Fibroblast of the aortic adventitia (primary cell): Measurements from ENCODE around the gene BCL2L12. TPM values are rescaled to one million over a fixed set of nuclear protein-coding genes. Genes with fewer than 3 reads are reported as not detected.
A peak's percentile ranks its signal among the peaks of the same experiment; 100 is the strongest.
"Not testable (repeated sequence)": the region's sequence is repeated elsewhere in the genome, so short reads cannot be mapped to it uniquely, and the experiment has no call there.

Experiments
- DNase-seq: peaks from one replicate; pipeline ENCODE4 v3.0.0-alpha.2; 2010; ENCODE audit warnings: low read depth
- H3K4me3 ChIP-seq: 2 replicates; pipeline ENCODE4 v1.5.1; 2011; ENCODE audit warnings: low read depth, mild to moderate bottlenecking, control low read depth, low read length, moderate library complexity
- total RNA-seq: library from RNA; depleted of rRNA; stranded (reverse); fragments of >200 nt; gene quantifications from 2 replicates; pipeline ENCODE4 v1.2.3, GENCODE V29; 2012; ENCODE audit warnings: low replicate concordance
- TF ChIP-seq, protein P1 (sequence below): IDR thresholded peaks from 2 replicates; pipeline ENCODE4 v1.5.1; 2011; ENCODE audit warnings: mild to moderate bottlenecking, low read length, control low read depth, inconsistent platforms; ENCODE audit not compliant: insufficient read depth

BCL2L12 gene
- total RNA-seq, 1 donor = 6.1 TPM

- no peak overlapping the region for H3K4me3 ChIP-seq
- TF ChIP-seq, protein P1, sequence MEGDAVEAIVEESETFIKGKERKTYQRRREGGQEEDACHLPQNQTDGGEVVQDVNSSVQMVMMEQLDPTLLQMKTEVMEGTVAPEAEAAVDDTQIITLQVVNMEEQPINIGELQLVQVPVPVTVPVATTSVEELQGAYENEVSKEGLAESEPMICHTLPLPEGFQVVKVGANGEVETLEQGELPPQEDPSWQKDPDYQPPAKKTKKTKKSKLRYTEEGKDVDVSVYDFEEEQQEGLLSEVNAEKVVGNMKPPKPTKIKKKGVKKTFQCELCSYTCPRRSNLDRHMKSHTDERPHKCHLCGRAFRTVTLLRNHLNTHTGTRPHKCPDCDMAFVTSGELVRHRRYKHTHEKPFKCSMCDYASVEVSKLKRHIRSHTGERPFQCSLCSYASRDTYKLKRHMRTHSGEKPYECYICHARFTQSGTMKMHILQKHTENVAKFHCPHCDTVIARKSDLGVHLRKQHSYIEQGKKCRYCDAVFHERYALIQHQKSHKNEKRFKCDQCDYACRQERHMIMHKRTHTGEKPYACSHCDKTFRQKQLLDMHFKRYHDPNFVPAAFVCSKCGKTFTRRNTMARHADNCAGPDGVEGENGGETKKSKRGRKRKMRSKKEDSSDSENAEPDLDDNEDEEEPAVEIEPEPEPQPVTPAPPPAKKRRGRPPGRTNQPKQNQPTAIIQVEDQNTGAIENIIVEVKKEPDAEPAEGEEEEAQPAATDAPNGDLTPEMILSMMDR = no peak
- DNase-seq = no peak
Measured at GRCh38 chr19:49631014-49631588, 34.6 kb upstream of the BCL2L12 start.

DNA sequence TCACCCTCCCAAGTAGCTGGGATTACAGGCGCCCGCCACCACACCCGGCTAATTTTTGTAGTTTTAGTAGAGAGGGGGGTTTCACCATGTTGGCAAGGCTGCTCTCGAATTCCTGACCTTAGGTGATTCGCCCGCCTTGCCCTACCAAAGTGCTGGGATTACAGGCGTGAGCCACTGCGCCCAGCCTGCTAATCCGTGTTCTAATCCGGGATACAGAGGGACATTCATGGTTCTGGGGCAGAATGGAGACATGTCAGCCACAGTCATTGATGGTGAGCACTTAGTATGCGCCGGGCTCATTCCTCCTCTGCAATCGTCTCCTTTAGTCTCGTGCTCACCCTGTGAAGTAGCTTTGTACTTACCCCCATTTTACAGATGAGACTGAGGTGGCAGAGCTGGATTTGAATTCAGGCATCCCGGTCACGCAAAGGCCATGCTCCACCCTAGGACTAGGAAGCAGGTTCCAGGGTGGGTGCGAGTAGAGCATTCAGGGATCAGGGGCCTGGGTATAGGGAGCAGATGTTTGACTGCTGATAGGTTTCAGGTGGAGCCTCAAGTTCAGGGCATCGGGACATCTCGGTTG, 34.0 kb upstream of the BCL2L12 start:
- no peak for DNase-seq
- TF ChIP-seq, protein P1 = no peak
- no peak overlapping the region for H3K4me3 ChIP-seq

DNA sequence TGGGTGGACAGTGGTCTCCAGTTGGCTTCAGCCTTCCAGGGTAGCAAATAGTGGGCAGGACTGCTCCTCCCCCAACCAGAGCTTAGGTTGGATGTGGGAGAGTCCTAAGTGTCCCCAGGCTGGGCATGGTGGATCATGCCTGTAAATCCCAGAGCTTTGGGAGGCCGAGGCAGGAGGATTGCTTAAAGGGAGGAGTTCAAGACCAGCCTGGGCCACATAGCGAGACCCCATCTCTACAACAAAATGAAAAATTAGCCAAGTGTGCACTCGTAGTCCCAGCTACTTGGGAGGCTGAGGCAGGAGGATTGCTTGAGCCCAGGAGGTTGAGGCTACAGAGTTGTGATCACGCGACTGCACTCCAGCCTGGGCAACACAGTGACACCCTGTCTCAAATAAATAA, 33.2 kb upstream of the BCL2L12 start:
- H3K4me3 ChIP-seq = no peak overlapping the region
- no peak for DNase-seq
- TF ChIP-seq, protein P1 = no peak

GRCh38 chr19:49633273-49633672, 32.5 kb upstream of the BCL2L12 start:
- peak; percentile 67 for DNase-seq
- not testable (repeated sequence) for H3K4me3 ChIP-seq

DNA sequence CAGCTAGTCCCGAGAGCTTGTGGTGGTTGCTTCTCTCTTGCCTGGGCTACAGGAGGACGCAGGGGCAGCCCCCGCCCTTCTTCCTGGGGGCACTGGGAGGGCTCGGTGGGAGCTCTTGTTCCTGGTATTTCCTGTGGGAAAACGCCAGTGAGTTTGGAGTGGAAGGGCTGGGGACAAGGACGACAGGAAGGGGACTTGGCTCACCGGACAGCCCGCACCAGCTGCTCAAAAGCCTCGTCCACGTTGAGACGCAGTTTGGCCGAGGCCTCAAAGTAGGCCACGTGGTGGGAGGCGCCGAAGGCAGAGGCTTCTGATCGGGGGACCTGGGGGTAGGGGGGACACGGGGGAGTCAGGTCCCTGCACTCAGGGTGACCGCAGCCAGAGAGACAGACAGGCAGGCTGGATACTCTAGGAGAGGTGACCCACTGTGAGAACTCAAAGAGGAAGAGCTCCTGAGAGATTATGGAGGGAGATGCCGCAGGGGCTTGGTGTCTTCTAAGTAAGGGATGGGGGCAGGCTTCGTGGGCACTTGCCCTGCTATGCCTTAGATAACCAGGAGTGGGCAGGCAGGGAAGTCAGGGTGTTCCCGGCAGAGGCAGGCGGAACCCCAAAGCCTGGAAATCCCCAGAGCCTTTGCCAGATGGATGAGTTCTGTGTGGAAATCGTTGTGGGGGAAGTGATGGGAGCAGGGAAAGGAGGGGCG, 30.1 kb upstream of the BCL2L12 start:
- TF ChIP-seq, protein P1 = peak; percentile 13
- H3K4me3 ChIP-seq = no peak overlapping the region
- DNase-seq = no peak

DNA sequence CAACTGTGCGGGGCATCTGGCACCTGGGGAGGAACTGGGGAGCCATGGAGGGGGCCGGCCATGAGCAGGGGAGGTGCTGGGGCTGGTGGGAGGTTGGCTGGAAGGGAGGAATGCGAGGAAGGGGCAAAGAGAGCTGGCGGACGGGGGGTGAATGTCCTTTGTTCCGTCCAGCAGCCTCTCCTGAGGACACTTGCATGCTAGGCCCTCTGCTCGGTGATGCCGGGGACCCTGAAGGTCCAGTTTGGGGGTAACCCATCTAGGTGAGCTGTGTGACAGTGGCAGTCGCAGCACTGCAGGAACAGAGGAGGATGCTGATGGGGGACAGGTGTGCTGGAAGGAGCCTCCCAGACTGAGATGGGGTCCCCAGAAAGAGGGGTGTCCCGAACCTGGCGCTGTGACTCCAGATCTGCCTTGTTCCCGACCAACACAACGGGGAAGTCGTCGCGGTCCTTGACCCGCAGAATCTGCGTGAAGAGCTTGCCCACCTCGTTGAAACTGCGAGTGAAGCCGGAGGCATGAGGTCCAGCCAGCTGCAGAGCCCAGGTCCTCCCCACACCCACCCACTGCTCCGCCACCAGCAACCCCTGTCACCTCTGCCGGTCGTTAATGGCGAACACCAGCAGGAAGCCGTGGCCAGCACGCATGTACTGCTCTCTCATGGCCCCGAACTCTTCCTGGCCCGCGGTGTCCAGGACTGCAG, 29.4 kb upstream of the BCL2L12 start:
- no peak overlapping the region for H3K4me3 ChIP-seq
- TF ChIP-seq, protein P1 = no peak
- no peak for DNase-seq
